ENCODE measurements around the gene ANTXRL. TPM values are rescaled to one million over a fixed set of nuclear protein-coding genes. Genes with fewer than 3 reads are reported as not detected.

ANTXRL gene
- total RNA-seq, 1 donor from 2014 or later = not detected

DNA sequence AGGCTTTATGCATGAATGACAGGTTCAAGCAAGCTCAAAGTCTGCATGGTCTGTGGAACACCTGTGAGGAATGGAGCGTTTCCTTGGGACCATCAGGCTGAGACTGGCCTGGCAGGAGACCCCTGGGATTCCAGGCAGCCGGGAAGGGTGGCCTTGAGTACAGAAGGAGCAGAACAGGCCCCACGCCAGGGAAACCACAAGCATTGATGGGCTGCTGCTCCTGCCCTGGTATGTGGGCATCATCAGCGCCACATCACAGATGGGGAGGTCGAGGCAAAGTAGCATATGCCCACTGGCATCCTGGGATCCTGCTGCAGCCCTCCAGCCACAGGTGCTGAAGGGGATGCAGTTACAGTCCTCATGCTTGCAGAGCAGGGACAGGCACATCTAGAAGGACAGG is 40.9 kb downstream of the ANTXRL start:
- Histone ChIP-seq H3K4me3 (ENCODE audit: insufficient read depth, low read depth, low read length) (no peak overlapping the region), H3K4me2 (ENCODE audit: low read length) (no peak overlapping the region), H2AFZ (ENCODE audit: low read depth, low read length) (no peak overlapping the region), H3K4me1 (ENCODE audit: insufficient read depth, low read length) (no peaks in the 10 kb centered on the region), H3K36me3 (ENCODE audit: insufficient read depth, low read length) (no peaks in the 10 kb centered on the region), H3K27me3 (ENCODE audit: insufficient read depth, low read length) (peaks cover 14% of the 10 kb centered on the region), H4K20me1 (ENCODE audit: insufficient read depth, low read length) (no peaks in the 10 kb centered on the region), H3K9ac (ENCODE audit: low read length) (no peak overlapping the region), H3K79me2 (ENCODE audit: insufficient read depth, low read length) (no peaks in the 10 kb centered on the region), H3K9me3 (ENCODE audit: insufficient read depth, low read depth, low read length) (no peaks in the 10 kb centered on the region), H3K27ac (ENCODE audit: low read depth, low read length) (no peak overlapping the region)
- H3K4me3 Mint-ChIP-seq (ENCODE audit: unreplicated experiment) = no peak overlapping the region
- no peak for TF ChIP-seq EZH2 (IDR thresholded peaks at IDR 0.05; ENCODE audit: insufficient read depth, low read length)
- TF ChIP-seq, protein P1, sequence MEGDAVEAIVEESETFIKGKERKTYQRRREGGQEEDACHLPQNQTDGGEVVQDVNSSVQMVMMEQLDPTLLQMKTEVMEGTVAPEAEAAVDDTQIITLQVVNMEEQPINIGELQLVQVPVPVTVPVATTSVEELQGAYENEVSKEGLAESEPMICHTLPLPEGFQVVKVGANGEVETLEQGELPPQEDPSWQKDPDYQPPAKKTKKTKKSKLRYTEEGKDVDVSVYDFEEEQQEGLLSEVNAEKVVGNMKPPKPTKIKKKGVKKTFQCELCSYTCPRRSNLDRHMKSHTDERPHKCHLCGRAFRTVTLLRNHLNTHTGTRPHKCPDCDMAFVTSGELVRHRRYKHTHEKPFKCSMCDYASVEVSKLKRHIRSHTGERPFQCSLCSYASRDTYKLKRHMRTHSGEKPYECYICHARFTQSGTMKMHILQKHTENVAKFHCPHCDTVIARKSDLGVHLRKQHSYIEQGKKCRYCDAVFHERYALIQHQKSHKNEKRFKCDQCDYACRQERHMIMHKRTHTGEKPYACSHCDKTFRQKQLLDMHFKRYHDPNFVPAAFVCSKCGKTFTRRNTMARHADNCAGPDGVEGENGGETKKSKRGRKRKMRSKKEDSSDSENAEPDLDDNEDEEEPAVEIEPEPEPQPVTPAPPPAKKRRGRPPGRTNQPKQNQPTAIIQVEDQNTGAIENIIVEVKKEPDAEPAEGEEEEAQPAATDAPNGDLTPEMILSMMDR (IDR thresholded peaks at IDR 0.05; ENCODE audit: insufficient read depth, low read depth, low read length) = no peak
- H3K9me3 Mint-ChIP-seq (ENCODE audit: unreplicated experiment) = peaks cover 1% of the 10 kb centered on the region
- no peaks in the 10 kb centered on the region for H3K36me3 Mint-ChIP-seq (ENCODE audit: low read depth, unreplicated experiment)
- H3K27ac Mint-ChIP-seq (ENCODE audit: unreplicated experiment) = no peak overlapping the region
- FAIRE-seq (no peak), DNase-seq (ENCODE audit: low read depth) (no peak)
- peaks cover 7% of the 10 kb centered on the region for H3K4me1 Mint-ChIP-seq (ENCODE audit: low read depth, unreplicated experiment)
- H3K27me3 Mint-ChIP-seq (ENCODE audit: low read depth, unreplicated experiment) = peaks cover 37% of the 10 kb centered on the region

DNA sequence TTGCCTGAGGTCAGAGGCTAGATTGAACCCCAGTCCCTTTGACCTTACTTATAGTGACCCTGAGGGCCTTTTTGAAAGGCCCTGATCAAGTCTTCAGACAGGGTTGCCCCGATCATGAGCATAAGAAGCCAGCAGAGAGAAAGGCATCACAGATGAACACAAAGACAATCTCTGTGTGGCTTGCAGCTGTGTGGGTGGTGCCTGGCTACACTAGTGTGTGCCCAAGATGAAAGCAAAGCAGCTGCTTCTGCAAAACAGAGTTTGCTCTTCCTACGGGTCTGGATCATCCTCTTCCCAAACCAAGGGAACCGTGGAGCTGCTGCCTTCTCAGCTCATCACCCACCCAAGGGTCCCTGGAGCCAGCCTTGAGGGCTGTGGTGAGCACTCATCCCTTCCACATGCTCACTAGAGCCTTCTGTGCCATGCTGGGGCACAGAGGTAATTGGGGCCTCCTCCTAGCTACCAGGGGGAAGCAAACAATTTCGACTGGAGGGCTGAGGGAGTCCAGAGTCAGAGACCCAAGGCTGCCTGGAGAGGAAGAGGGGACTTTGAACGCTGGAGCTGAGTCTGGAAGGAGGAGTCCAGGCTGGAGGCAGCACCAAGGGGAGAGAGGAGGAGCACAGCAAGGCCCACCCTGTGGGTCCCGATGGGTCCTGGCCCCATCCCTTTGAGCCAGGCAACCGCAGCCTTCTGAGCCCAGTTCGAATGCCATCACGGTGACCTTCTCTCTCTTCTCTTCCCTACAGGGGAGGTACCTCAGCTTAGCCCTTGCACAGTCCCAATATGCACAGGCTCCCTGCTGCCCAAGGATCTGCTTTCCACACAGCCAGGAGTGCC is 42.3 kb downstream of the ANTXRL start:
- H3K79me2 ChIP-seq (ENCODE audit: insufficient read depth, low read length) = no peaks in the 10 kb centered on the region
- no peaks in the 10 kb centered on the region for H3K9me3 ChIP-seq (ENCODE audit: insufficient read depth, low read depth, low read length)
- H2AFZ ChIP-seq (ENCODE audit: low read depth, low read length) = no peak overlapping the region
- FAIRE-seq (no peak), DNase-seq (ENCODE audit: low read depth) (no peak)
- no peak overlapping the region for H3K4me2 ChIP-seq (ENCODE audit: low read length)
- Mint-ChIP-seq H3K4me3 (ENCODE audit: unreplicated experiment) (no peak overlapping the region), H3K36me3 (ENCODE audit: low read depth, unreplicated experiment) (no peaks in the 10 kb centered on the region), H3K27ac (ENCODE audit: unreplicated experiment) (no peak overlapping the region), H3K27me3 (ENCODE audit: low read depth, unreplicated experiment) (peaks cover 37% of the 10 kb centered on the region), H3K4me1 (ENCODE audit: low read depth, unreplicated experiment) (peaks cover 7% of the 10 kb centered on the region), H3K9me3 (ENCODE audit: unreplicated experiment) (peaks cover 1% of the 10 kb centered on the region)
- peaks cover 8% of the 10 kb centered on the region for H3K27me3 ChIP-seq (ENCODE audit: insufficient read depth, low read length)
- no peaks in the 10 kb centered on the region for H3K4me1 ChIP-seq (ENCODE audit: insufficient read depth, low read length)
- no peaks in the 10 kb centered on the region for H4K20me1 ChIP-seq (ENCODE audit: insufficient read depth, low read length)
- H3K27ac ChIP-seq (ENCODE audit: low read depth, low read length) = no peak overlapping the region
- no peak for TF ChIP-seq EZH2 (IDR thresholded peaks at IDR 0.05; ENCODE audit: insufficient read depth, low read length)
- TF ChIP-seq, protein P1 (IDR thresholded peaks at IDR 0.05; ENCODE audit: insufficient read depth, low read depth, low read length) = no peak
- no peaks in the 10 kb centered on the region for H3K36me3 ChIP-seq (ENCODE audit: insufficient read depth, low read length)
- H3K9ac ChIP-seq (ENCODE audit: low read length) = no peak overlapping the region
- no peak overlapping the region for H3K4me3 ChIP-seq (ENCODE audit: insufficient read depth, low read depth, low read length)

DNA sequence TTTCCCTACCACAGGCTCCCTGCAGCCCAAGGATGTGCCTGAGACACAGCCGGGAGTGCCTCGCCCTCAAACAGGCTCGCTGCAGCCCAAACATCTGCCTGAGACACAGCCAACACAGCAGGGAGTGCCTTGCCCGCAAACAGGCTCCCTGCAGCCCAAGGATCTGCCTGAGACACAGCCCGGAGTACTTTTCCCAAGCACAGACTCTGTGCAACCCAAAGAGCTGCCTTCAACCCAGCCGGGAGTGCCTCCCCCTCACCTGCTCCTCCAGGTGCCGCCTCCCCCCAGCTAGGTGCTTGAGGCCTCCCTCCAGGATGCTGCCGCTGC is 42.9 kb downstream of the ANTXRL start:
- Histone ChIP-seq H3K4me2 (ENCODE audit: low read length) (no peak overlapping the region), H3K4me3 (ENCODE audit: insufficient read depth, low read depth, low read length) (no peak overlapping the region), H3K4me1 (ENCODE audit: insufficient read depth, low read length) (no peaks in the 10 kb centered on the region), H3K27ac (ENCODE audit: low read depth, low read length) (no peak overlapping the region), H3K9me3 (ENCODE audit: insufficient read depth, low read depth, low read length) (no peaks in the 10 kb centered on the region), H3K9ac (ENCODE audit: low read length) (no peak overlapping the region), H3K27me3 (ENCODE audit: insufficient read depth, low read length) (peaks cover 8% of the 10 kb centered on the region), H3K36me3 (ENCODE audit: insufficient read depth, low read length) (no peaks in the 10 kb centered on the region), H2AFZ (ENCODE audit: low read depth, low read length) (no peak overlapping the region), H3K79me2 (ENCODE audit: insufficient read depth, low read length) (no peaks in the 10 kb centered on the region), H4K20me1 (ENCODE audit: insufficient read depth, low read length) (no peaks in the 10 kb centered on the region)
- Mint-ChIP-seq H3K4me3 (ENCODE audit: unreplicated experiment) (no peak overlapping the region), H3K4me1 (ENCODE audit: low read depth, unreplicated experiment) (peaks cover 7% of the 10 kb centered on the region), H3K27me3 (ENCODE audit: low read depth, unreplicated experiment) (peaks cover 37% of the 10 kb centered on the region), H3K9me3 (ENCODE audit: unreplicated experiment) (peaks cover 1% of the 10 kb centered on the region), H3K27ac (ENCODE audit: unreplicated experiment) (no peak overlapping the region), H3K36me3 (ENCODE audit: low read depth, unreplicated experiment) (no peaks in the 10 kb centered on the region)
- DNase-seq (ENCODE audit: low read depth) = no peak
- TF ChIP-seq, protein P1 (IDR thresholded peaks at IDR 0.05; ENCODE audit: insufficient read depth, low read depth, low read length) = no peak
- TF ChIP-seq EZH2 (IDR thresholded peaks at IDR 0.05; ENCODE audit: insufficient read depth, low read length) = no peak
- no peak for FAIRE-seq

All from astrocyte (in vitro differentiated cells and primary cell).